Esophagus muscularis mucosa (tissue), 3 donors: ENCODE data around the gene ST6GAL2.

Experiments
- CTCF ChIP-seq, 3 experiments: fragments of 200-600 bp in 2 of 3; fragments of 450-650 bp in 1 of 3; sonication (generic) in 2 of 3; IDR thresholded peaks; one replicate each; pipeline ENCODE4 v1.5.1; 2017 to 2019; ENCODE audit warnings: antibody characterized with exemption in 3 of 3, mild to moderate bottlenecking in 2 of 3, moderate library complexity in 1 of 3
- POLR2AphosphoS5 ChIP-seq, 2 donors: sonication (generic); formaldehyde crosslinking; IDR thresholded peaks; one replicate each; pipeline ENCODE4 v1.6.1; 2017; ENCODE audit warnings: antibody characterized with exemption in 2 of 2

- no peak for TF ChIP-seq CTCF (IDR thresholded peaks at IDR 0.05)
- no peak for TF ChIP-seq POLR2AphosphoS5 (IDR thresholded peaks at IDR 0.05)
Observed at GRCh38 chr2:106878206-106878605, 7.8 kb downstream of the ST6GAL2 start.
